PC-3 (cell line): ENCODE results near the gene GTF2F2. TPM values are rescaled to one million over a fixed set of nuclear protein-coding genes. Genes with fewer than 3 reads are reported as not detected.

Experiments used
- ATAC-seq: fragments of 200-7000 bp; cut with Tn5 transposase; 2 replicates; pipeline ENCODE4 v1.9.1; 2020; ENCODE audit warnings: mild to moderate bottlenecking, moderate library complexity
- BruUV-seq: library from RNA; stranded (reverse); fragments of 400-500 nt; replicated peaks from 2 replicates; lab custom pipeline; 2021; lab: Mats Ljungman, UMichigan
- CTCF ChIA-PET: fragments of 300-600 bp; sonication (Branson Sonifier 250); formaldehyde crosslinking; loops from one replicate; lab custom pipeline; 2022; ENCODE audit warnings: antibody characterized with exemption; lab: Charles Lee
- POLR2A ChIA-PET: fragments of 300-600 bp; sonication (Branson Sonifier 250); formaldehyde crosslinking; loops from one replicate; lab custom pipeline; 2022; ENCODE audit warnings: antibody characterized with exemption; ENCODE audit not compliant: unreplicated experiment; lab: Charles Lee
- DNase-seq: peaks from one replicate; pipeline ENCODE4 v3.0.0-alpha.2; 2015
- H2AFZ ChIP-seq: fragments of 300-600 bp; sonication (generic); 2 replicates; pipeline ENCODE4 v1.6.0; 2016; ENCODE audit warnings: antibody characterized with exemption, low read length
- H3F3A ChIP-seq: fragments of 300-600 bp; sonication (generic); one replicate; pipeline ENCODE4 v1.6.0; 2017; ENCODE audit warnings: antibody characterized with exemption, low read length, control low read depth, mild to moderate bottlenecking; ENCODE audit not compliant: unreplicated experiment
- H3K27ac ChIP-seq: fragments of 300-600 bp; sonication (generic); 2 replicates; pipeline ENCODE4 v1.5.1; 2016; ENCODE audit warnings: mild to moderate bottlenecking, low read length
- H3K27me3 ChIP-seq: fragments of 300-600 bp; sonication (generic); 2 replicates; pipeline ENCODE4 v1.6.1; 2016; ENCODE audit warnings: low read length, mixed read lengths
- H3K36me3 ChIP-seq: fragments of 300-600 bp; sonication (generic); 2 replicates; pipeline ENCODE4 v1.6.1; 2016; ENCODE audit warnings: low read depth, mixed run types, low read length, mixed read lengths
- H3K4me1 ChIP-seq: fragments of 300-600 bp; sonication (generic); 2 replicates; pipeline ENCODE4 v1.5.1; 2016; ENCODE audit warnings: low read length; ENCODE audit not compliant: insufficient read depth
- H3K4me2 ChIP-seq: fragments of 300-600 bp; sonication (generic); 2 replicates; pipeline ENCODE4 v1.6.0; 2016; ENCODE audit warnings: low read length
- H3K4me3 ChIP-seq: fragments of 300-600 bp; sonication (generic); 2 replicates; pipeline ENCODE4 v1.5.1; 2016; ENCODE audit warnings: mild to moderate bottlenecking, low read length, mixed read lengths
- H3K79me2 ChIP-seq: fragments of 300-600 bp; sonication (generic); 2 replicates; pipeline ENCODE4 v1.6.1; 2017; ENCODE audit warnings: low read length, mixed read lengths
- H3K9ac ChIP-seq: fragments of 300-600 bp; sonication (generic); 2 replicates; pipeline ENCODE4 v1.6.0; 2016; ENCODE audit warnings: mild to moderate bottlenecking, low read length
- H3K9me2 ChIP-seq: fragments of 300-600 bp; sonication (generic); replicated peaks from 2 replicates; pipeline ENCODE4 v1.6.1; 2016; ENCODE audit warnings: mixed run types, low read length, mixed read lengths
- H3K9me3 ChIP-seq: fragments of 300-600 bp; sonication (generic); 2 replicates; pipeline ENCODE4 v1.6.1; 2016; ENCODE audit warnings: low read length, mixed read lengths
- H4K20me1 ChIP-seq: fragments of 300-600 bp; sonication (generic); 2 replicates; pipeline ENCODE4 v1.6.1; 2016; ENCODE audit warnings: low read length, mixed read lengths
- EZH2 ChIP-seq: fragments of 300-600 bp; sonication (generic); IDR thresholded peaks from one replicate; pipeline ENCODE4 v1.6.1; 2017; ENCODE audit warnings: antibody characterized with exemption, mild to moderate bottlenecking, low read length; ENCODE audit not compliant: unreplicated experiment
- EZH2phosphoT487 ChIP-seq: fragments of 300-600 bp; sonication (generic); IDR thresholded peaks from 2 replicates; pipeline ENCODE4 v1.6.1; 2018; ENCODE audit warnings: mild to moderate bottlenecking, antibody characterized with exemption, low read length, borderline replicate concordance
- intact Hi-C: fragments of 100-400 bp; cut with micrococcal nuclease; formaldehyde crosslinking; loops from 2 replicates; pipeline ENCODE4 v1.9.0; 2023
- total RNA-seq: library from RNA; depleted of rRNA; stranded (reverse); fragments of >200 nt; gene quantifications from 2 replicates; pipeline ENCODE4 v1.2.3, GENCODE V29; 2014
- TF ChIP-seq, protein P1 (sequence below): fragments of 300-600 bp; sonication (generic); conservative IDR thresholded peaks from 2 replicates; pipeline ENCODE4 v1.5.1; 2017; ENCODE audit warnings: antibody characterized with exemption, low read depth, mild to moderate bottlenecking, low read length

GTF2F2 gene
- total RNA-seq, 1 experiment from 2014 or later = 28.3 TPM

DNA sequence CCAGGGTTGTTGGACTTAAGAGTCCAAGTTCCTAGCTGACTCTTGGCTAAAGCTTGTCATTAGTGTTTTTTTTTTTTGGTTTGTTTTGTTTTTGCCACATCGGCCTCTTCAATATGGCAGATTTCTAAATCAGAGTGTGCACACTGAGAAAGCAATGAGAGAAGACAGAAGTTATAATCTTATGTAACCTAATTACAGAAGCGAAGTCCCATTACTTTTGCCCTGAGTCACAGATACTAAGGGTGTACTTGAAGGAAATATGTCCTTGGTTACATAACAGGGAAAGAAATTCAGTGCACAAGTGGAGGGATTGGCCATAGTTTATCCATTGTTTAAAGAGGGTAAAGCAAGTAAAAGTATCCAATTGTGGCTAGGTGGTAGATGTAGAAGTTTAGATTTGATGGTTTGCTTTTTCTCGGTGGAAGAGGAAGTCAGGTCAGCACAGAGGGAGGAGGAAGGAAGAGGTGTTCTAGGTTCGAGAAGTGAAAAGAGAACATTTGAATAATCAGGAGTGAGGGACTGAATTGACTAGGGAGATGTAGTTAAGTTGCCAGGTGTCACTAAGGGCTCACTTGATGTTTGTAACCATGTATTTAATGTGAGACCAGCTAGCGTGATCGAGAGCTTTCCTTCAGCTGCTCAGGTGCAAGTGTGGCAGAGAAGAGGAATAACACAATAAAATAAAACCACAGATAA is 12.2 kb downstream of the GTF2F2 start:
- Histone ChIP-seq H3K4me2 (no peak overlapping the region), H2AFZ (no peak overlapping the region), H3K9ac (no peak overlapping the region), H3K9me3 (no peaks in the 10 kb centered on the region), H3K4me1 (no peaks in the 10 kb centered on the region), H3K4me3 (no peak overlapping the region), H3K9me2 (no peaks in the 10 kb centered on the region), H3K27me3 (no peaks in the 10 kb centered on the region), H3K36me3 (peaks cover 9% of the 10 kb centered on the region), H4K20me1 (peaks cover 15% of the 10 kb centered on the region; the same call in 1 of the 2 replicates), H3K79me2 (peaks cover 92% of the 10 kb centered on the region), H3K27ac (no peak overlapping the region), H3F3A (no peaks in the 10 kb centered on the region)
- ChIA-PET CTCF (no interaction called here), POLR2A (no interaction called here)
- TF ChIP-seq, protein P1, sequence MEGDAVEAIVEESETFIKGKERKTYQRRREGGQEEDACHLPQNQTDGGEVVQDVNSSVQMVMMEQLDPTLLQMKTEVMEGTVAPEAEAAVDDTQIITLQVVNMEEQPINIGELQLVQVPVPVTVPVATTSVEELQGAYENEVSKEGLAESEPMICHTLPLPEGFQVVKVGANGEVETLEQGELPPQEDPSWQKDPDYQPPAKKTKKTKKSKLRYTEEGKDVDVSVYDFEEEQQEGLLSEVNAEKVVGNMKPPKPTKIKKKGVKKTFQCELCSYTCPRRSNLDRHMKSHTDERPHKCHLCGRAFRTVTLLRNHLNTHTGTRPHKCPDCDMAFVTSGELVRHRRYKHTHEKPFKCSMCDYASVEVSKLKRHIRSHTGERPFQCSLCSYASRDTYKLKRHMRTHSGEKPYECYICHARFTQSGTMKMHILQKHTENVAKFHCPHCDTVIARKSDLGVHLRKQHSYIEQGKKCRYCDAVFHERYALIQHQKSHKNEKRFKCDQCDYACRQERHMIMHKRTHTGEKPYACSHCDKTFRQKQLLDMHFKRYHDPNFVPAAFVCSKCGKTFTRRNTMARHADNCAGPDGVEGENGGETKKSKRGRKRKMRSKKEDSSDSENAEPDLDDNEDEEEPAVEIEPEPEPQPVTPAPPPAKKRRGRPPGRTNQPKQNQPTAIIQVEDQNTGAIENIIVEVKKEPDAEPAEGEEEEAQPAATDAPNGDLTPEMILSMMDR = no peak
- TF ChIP-seq EZH2phosphoT487 (no peak), EZH2 (no peak)
- ATAC-seq (no peak), DNase-seq (no peak)
- BruUV-seq = no TSS peak
- intact Hi-C loops = no loop called here

DNA sequence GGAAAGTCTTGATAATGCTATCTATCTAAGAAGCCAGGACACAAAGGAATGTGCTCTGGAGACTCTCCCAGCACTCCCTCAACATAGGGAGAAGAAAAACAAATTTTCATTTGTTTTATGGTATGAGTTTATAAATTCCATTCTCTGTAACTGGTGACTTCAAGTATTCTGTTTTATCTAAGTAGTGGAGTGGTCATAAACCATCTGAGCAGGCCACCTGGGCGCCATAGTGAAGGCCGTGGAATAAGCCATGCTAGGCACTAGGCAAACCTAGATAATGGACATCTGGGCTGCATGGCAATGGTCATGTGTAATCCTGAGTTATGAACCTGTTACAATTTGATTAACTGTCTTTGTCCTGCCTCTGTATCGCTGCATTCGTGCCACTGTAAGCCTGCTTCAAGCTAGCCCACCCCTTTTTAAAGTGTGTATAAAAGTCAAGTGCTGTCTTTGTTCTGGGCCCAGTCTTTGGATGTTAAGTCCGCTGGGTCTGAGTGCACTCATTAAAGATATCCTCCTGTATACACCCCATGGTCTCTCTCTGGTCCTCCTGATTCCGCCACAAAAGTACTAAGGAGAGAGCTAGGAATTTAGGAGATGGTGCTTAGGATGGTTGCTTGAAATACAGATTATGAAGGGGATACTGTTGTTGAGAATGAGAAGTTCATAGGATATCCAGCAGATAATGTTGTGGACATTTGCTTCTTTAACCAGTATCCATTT is 13.2 kb downstream of the GTF2F2 start:
- Histone ChIP-seq H3K4me3 (no peak overlapping the region), H3K9ac (no peak overlapping the region), H3F3A (no peaks in the 10 kb centered on the region), H3K9me2 (no peaks in the 10 kb centered on the region), H3K27me3 (no peaks in the 10 kb centered on the region), H3K9me3 (no peaks in the 10 kb centered on the region), H3K4me2 (no peak overlapping the region), H2AFZ (no peak overlapping the region), H3K4me1 (no peaks in the 10 kb centered on the region), H3K36me3 (peaks cover 18% of the 10 kb centered on the region), H4K20me1 (peaks cover 15% of the 10 kb centered on the region; the same call in 1 of the 2 replicates), H3K79me2 (peaks cover 100% of the 10 kb centered on the region), H3K27ac (no peak overlapping the region)
- ChIA-PET POLR2A (no interaction called here), CTCF (no interaction called here)
- BruUV-seq = no TSS peak
- DNase-seq (no peak), ATAC-seq (no peak)
- intact Hi-C loops = no loop called here
- TF ChIP-seq EZH2phosphoT487 (no peak), EZH2 (no peak)
- TF ChIP-seq, protein P1 = no peak
